ENCODE results near the gene DLG1.

DNA sequence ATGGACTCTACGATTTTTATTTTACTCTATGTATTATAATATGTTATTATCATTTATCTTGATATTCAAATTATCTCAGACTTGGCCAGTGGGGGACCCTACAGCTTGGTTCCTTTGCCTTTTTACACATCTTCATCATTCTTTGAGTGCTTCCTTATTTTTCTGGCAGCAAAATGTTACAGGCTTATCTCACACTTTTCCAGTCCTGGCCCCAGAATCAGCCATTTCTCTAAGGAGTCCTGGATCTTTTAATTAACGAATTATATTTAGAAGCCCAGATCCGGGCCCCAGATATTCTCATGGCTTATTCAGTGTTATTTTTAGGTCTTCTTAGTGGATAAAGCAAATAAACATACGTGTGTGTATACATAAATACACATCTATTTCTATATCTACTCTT lies 236.0 kb downstream of the DLG1 start:
- TF ChIP-seq, protein P1, sequence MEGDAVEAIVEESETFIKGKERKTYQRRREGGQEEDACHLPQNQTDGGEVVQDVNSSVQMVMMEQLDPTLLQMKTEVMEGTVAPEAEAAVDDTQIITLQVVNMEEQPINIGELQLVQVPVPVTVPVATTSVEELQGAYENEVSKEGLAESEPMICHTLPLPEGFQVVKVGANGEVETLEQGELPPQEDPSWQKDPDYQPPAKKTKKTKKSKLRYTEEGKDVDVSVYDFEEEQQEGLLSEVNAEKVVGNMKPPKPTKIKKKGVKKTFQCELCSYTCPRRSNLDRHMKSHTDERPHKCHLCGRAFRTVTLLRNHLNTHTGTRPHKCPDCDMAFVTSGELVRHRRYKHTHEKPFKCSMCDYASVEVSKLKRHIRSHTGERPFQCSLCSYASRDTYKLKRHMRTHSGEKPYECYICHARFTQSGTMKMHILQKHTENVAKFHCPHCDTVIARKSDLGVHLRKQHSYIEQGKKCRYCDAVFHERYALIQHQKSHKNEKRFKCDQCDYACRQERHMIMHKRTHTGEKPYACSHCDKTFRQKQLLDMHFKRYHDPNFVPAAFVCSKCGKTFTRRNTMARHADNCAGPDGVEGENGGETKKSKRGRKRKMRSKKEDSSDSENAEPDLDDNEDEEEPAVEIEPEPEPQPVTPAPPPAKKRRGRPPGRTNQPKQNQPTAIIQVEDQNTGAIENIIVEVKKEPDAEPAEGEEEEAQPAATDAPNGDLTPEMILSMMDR (IDR thresholded peaks at IDR 0.05): no peak
- TF ChIP-seq POLR2A (IDR thresholded peaks at IDR 0.05) (no peak), POLR2AphosphoS5 (IDR thresholded peaks at IDR 0.05) (no peak)

Measured in transverse colon (tissue), 4 donors.